Lung microvascular endothelial cell (primary cell): Measurements from ENCODE around the gene GJB3. TPM values are rescaled to one million over a fixed set of nuclear protein-coding genes. Genes with fewer than 3 reads are reported as not detected.
"Not testable (repeated sequence)": the region's sequence is repeated elsewhere in the genome, so short reads cannot be mapped to it uniquely, and the experiment has no call there.

ENCODE experiments used
- DNase-seq, 2 donors: peaks; one replicate each; pipeline versions ENCODE4 v3.0.0 to v3.0.0-alpha.2; 2010; ENCODE audit warnings: low read depth in 2 of 2
- total RNA-seq: library from RNA; depleted of rRNA; stranded (reverse); fragments of >200 nt; gene quantifications from 2 replicates; pipeline ENCODE4 v1.2.1, GENCODE V29; 2014

GJB3 gene
- total RNA-seq, 1 donor from 2014 or later, result not detected

- DNase-seq, result no peak
Observed at GRCh38 chr1:34759503-34760357, 21.3 kb upstream of the GJB3 start, which contains the start of gene GJB4. TSS of gene GJB4 (plus strand) at chr1:34759740. CDS start at chr1:34761255, 1,515 bp downstream.

GRCh38 chr1:34761176-34761761 lies 19.7 kb upstream of the GJB3 start:
- no peak for DNase-seq

GRCh38 chr1:34761776-34762307 lies 19.2 kb upstream of the GJB3 start:
- no peak for DNase-seq

GRCh38 chr1:34762474-34763141 lies 18.4 kb upstream of the GJB3 start:
- DNase-seq, result no peak

GRCh38 chr1:34763142-34763781 lies 17.8 kb upstream of the GJB3 start:
- peak in 1 of 2 donors; percentile 12 for DNase-seq

GRCh38 chr1:34768856-34769255 lies 12.2 kb upstream of the GJB3 start:
- no peak for DNase-seq

GRCh38 chr1:34770891-34771504 lies 10.0 kb upstream of the GJB3 start:
- DNase-seq, result no peak

GRCh38 chr1:34771573-34772371 lies 9.2 kb upstream of the GJB3 start:
- DNase-seq, result no peak

- not testable (repeated sequence) for DNase-seq
Observed at GRCh38 chr1:34773114-34773513, 7.9 kb upstream of the GJB3 start.

- no peak for DNase-seq
Observed at GRCh38 chr1:34774957-34775356, 6.1 kb upstream of the GJB3 start.

- DNase-seq, result no peak
Observed at GRCh38 chr1:34776911-34777310, 4.1 kb upstream of the GJB3 start.

GRCh38 chr1:34777519-34778321 lies 3.3 kb upstream of the GJB3 start:
- no peak for DNase-seq

GRCh38 chr1:34778381-34778780 lies 2.6 kb upstream of the GJB3 start:
- no peak for DNase-seq

- no peak for DNase-seq
Observed at GRCh38 chr1:34779005-34779404, 2.0 kb upstream of the GJB3 start.

- no peak for DNase-seq
Observed at GRCh38 chr1:34779526-34779925, 1.5 kb upstream of the GJB3 start.

- DNase-seq, result no peak
Observed at GRCh38 chr1:34779962-34780361, 1.1 kb upstream of the GJB3 start.

GRCh38 chr1:34780528-34780927 lies 486 bp upstream of the GJB3 start:
- no peak for DNase-seq

GRCh38 chr1:34781844-34782391 lies 904 bp downstream of the GJB3 start:
- no peak for DNase-seq

- DNase-seq, result no peak
Observed at GRCh38 chr1:34784751-34785221, 3.8 kb downstream of the GJB3 start.
